Activated CD4-positive, alpha-beta memory T cell treated with anti-CD3 and anti-CD28 coated beads, Interleukin-2, amount 10 ng/mL, durations not matched to agents 7 days and 5 days (primary cell): ENCODE results near the gene ZNF138. TPM values are rescaled to one million over a fixed set of nuclear protein-coding genes. Genes with fewer than 3 reads are reported as not detected.
"Not testable (repeated sequence)": the region's sequence is repeated elsewhere in the genome, so short reads cannot be mapped to it uniquely, and the experiment has no call there.

Experiments used
- CTCF ChIA-PET: fragments of 350-600 bp; sonication (Branson Sonifier 250); formaldehyde crosslinking; loops from one replicate; lab custom pipeline; 2021; ENCODE audit warnings: antibody characterized with exemption, inconsistent platforms; lab: Charles Lee
- POLR2A ChIA-PET: fragments of 350-600 bp; sonication (Branson Sonifier 250); formaldehyde crosslinking; loops from one replicate; lab custom pipeline; 2021; ENCODE audit warnings: antibody characterized with exemption; lab: Charles Lee
- DNase-seq: peaks from one replicate; pipeline ENCODE4 v3.0.0-alpha.2; 2020
- H3K27ac Mint-ChIP-seq: one replicate; pipeline ENCODE4 v1.8.0; 2021; ENCODE audit warnings: mild to moderate bottlenecking, mixed read lengths
- H3K27me3 Mint-ChIP-seq: one replicate; pipeline ENCODE4 v1.8.0; 2021; ENCODE audit warnings: mixed read lengths
- H3K36me3 Mint-ChIP-seq: one replicate; pipeline ENCODE4 v1.8.0; 2021; ENCODE audit warnings: low read depth, mixed read lengths
- H3K4me1 Mint-ChIP-seq: one replicate; pipeline ENCODE4 v1.8.0; 2021; ENCODE audit warnings: mixed read lengths
- H3K4me3 Mint-ChIP-seq: one replicate; pipeline ENCODE4 v1.8.0; 2021; ENCODE audit warnings: mild to moderate bottlenecking, mixed read lengths
- H3K9me3 Mint-ChIP-seq: one replicate; pipeline ENCODE4 v1.8.0; 2021; ENCODE audit warnings: mixed read lengths
- total RNA-seq, 2 experiments: library from RNA; stranded (reverse); gene quantifications; one replicate each; pipeline ENCODE4 v1.2.3, GENCODE V29; 2021

ZNF138 gene
- total RNA-seq, 2 experiments from 2014 or later, result 8.3 to 9.0 TPM

- no peak overlapping the region for H3K4me3 Mint-ChIP-seq
- DNase-seq, result no peak
- H3K9me3 Mint-ChIP-seq, result peaks cover 17% of the 10 kb centered on the region
- ChIA-PET POLR2A (no interaction called here), CTCF (no interaction called here)
- no peaks in the 10 kb centered on the region for H3K36me3 Mint-ChIP-seq
- no peak overlapping the region for H3K27ac Mint-ChIP-seq
- no peaks in the 10 kb centered on the region for H3K4me1 Mint-ChIP-seq
- no peaks in the 10 kb centered on the region for H3K27me3 Mint-ChIP-seq
Measured at GRCh38 chr7:64849924-64850499, 55.8 kb downstream of the ZNF138 start.

- no peaks in the 10 kb centered on the region for H3K4me1 Mint-ChIP-seq
- POLR2A ChIA-PET, result no interaction called here
Measured at GRCh38 chr7:64853679-64854078, 59.5 kb downstream of the ZNF138 start.

GRCh38 chr7:64854969-64855368 is 60.7 kb downstream of the ZNF138 start:
- H3K4me1 Mint-ChIP-seq, result no peaks in the 10 kb centered on the region
- no peak for DNase-seq
- H3K27ac Mint-ChIP-seq, result no peak overlapping the region
- peaks cover 2% of the 10 kb centered on the region for H3K9me3 Mint-ChIP-seq
- H3K4me3 Mint-ChIP-seq, result no peak overlapping the region
- no peaks in the 10 kb centered on the region for H3K36me3 Mint-ChIP-seq
- ChIA-PET CTCF (no interaction called here), POLR2A (no interaction called here)
- H3K27me3 Mint-ChIP-seq, result no peaks in the 10 kb centered on the region

More at GRCh38 chr7:64853679-64854078, 59.5 kb downstream of the ZNF138 start:
- no peaks in the 10 kb centered on the region for H3K36me3 Mint-ChIP-seq
- DNase-seq, result no peak
- no peaks in the 10 kb centered on the region for H3K27me3 Mint-ChIP-seq
- H3K27ac Mint-ChIP-seq, result no peak overlapping the region
- H3K4me3 Mint-ChIP-seq, result no peak overlapping the region
- peaks cover 7% of the 10 kb centered on the region for H3K9me3 Mint-ChIP-seq
- CTCF ChIA-PET, result no interaction called here

GRCh38 chr7:64863021-64863420 is 68.8 kb downstream of the ZNF138 start:
- no peaks in the 10 kb centered on the region for H3K36me3 Mint-ChIP-seq
- DNase-seq, result no peak
- no peak overlapping the region for H3K27ac Mint-ChIP-seq
- no peak overlapping the region for H3K4me3 Mint-ChIP-seq
- POLR2A ChIA-PET, result no interaction called here
- H3K27me3 Mint-ChIP-seq, result no peaks in the 10 kb centered on the region
- peaks cover 10% of the 10 kb centered on the region for H3K9me3 Mint-ChIP-seq
- CTCF ChIA-PET, result no interaction called here
- no peaks in the 10 kb centered on the region for H3K4me1 Mint-ChIP-seq

- H3K4me3 Mint-ChIP-seq, CTCF ChIA-PET, H3K4me1 Mint-ChIP-seq, POLR2A ChIA-PET, H3K36me3 Mint-ChIP-seq, H3K27ac Mint-ChIP-seq, DNase-seq, H3K27me3 Mint-ChIP-seq: not testable (repeated sequence)
- H3K9me3 Mint-ChIP-seq, result peaks cover 10% of the 10 kb centered on the region
Measured at GRCh38 chr7:64863530-64863929, 69.3 kb downstream of the ZNF138 start.

GRCh38 chr7:64863969-64864368 is 69.7 kb downstream of the ZNF138 start:
- no peak overlapping the region for H3K4me3 Mint-ChIP-seq
- no peak overlapping the region for H3K27ac Mint-ChIP-seq
- ChIA-PET CTCF (no interaction called here), POLR2A (no interaction called here)
- no peaks in the 10 kb centered on the region for H3K4me1 Mint-ChIP-seq
- H3K27me3 Mint-ChIP-seq, result no peaks in the 10 kb centered on the region
- peak; percentile 3 for DNase-seq
- no peaks in the 10 kb centered on the region for H3K36me3 Mint-ChIP-seq
- peaks cover 10% of the 10 kb centered on the region for H3K9me3 Mint-ChIP-seq

- ChIA-PET CTCF (no interaction called here), POLR2A (no interaction called here)
- peaks cover 11% of the 10 kb centered on the region for H3K9me3 Mint-ChIP-seq
- H3K27ac Mint-ChIP-seq, result no peak overlapping the region
- DNase-seq, result peak; percentile 11
- no peaks in the 10 kb centered on the region for H3K27me3 Mint-ChIP-seq
- no peaks in the 10 kb centered on the region for H3K36me3 Mint-ChIP-seq
- H3K4me1 Mint-ChIP-seq, result no peaks in the 10 kb centered on the region
- no peak overlapping the region for H3K4me3 Mint-ChIP-seq
Measured at GRCh38 chr7:64867863-64868440, 73.7 kb downstream of the ZNF138 start.

- no peaks in the 10 kb centered on the region for H3K27me3 Mint-ChIP-seq
- CTCF ChIA-PET, result no interaction called here
- no peak overlapping the region for H3K27ac Mint-ChIP-seq
- H3K36me3 Mint-ChIP-seq, result no peaks in the 10 kb centered on the region
- POLR2A ChIA-PET, result no interaction called here
- H3K4me1 Mint-ChIP-seq, result no peaks in the 10 kb centered on the region
- DNase-seq, result no peak
- H3K9me3 Mint-ChIP-seq, result peaks cover 10% of the 10 kb centered on the region
- H3K4me3 Mint-ChIP-seq, result no peak overlapping the region
Measured at GRCh38 chr7:64868499-64868898, 74.3 kb downstream of the ZNF138 start.

- DNase-seq, result no peak
- no peak overlapping the region for H3K4me3 Mint-ChIP-seq
- H3K27me3 Mint-ChIP-seq, result no peaks in the 10 kb centered on the region
- no peaks in the 10 kb centered on the region for H3K36me3 Mint-ChIP-seq
- no peak overlapping the region for H3K27ac Mint-ChIP-seq
- CTCF ChIA-PET, result no interaction called here
- H3K4me1 Mint-ChIP-seq, result no peaks in the 10 kb centered on the region
- H3K9me3 Mint-ChIP-seq, result peaks cover 8% of the 10 kb centered on the region
- POLR2A ChIA-PET, result no interaction called here
Measured at GRCh38 chr7:64869121-64869725, 75.0 kb downstream of the ZNF138 start.

- no peak overlapping the region for H3K27ac Mint-ChIP-seq
- ChIA-PET CTCF (no interaction called here), POLR2A (no interaction called here)
- peaks cover 10% of the 10 kb centered on the region for H3K9me3 Mint-ChIP-seq
- no peaks in the 10 kb centered on the region for H3K36me3 Mint-ChIP-seq
- no peaks in the 10 kb centered on the region for H3K4me1 Mint-ChIP-seq
- H3K4me3 Mint-ChIP-seq, result no peak overlapping the region
- peak; percentile 3 for DNase-seq
- no peaks in the 10 kb centered on the region for H3K27me3 Mint-ChIP-seq
Measured at GRCh38 chr7:64869912-64870562, 75.8 kb downstream of the ZNF138 start.

GRCh38 chr7:64870656-64871055 is 76.4 kb downstream of the ZNF138 start:
- Mint-ChIP-seq H3K9me3 (peaks cover 14% of the 10 kb centered on the region), H3K36me3 (no peaks in the 10 kb centered on the region), H3K27me3 (no peaks in the 10 kb centered on the region), H3K4me1 (no peaks in the 10 kb centered on the region), H3K27ac (no peak overlapping the region), H3K4me3 (no peak overlapping the region)
- POLR2A ChIA-PET, result no interaction called here
- CTCF ChIA-PET, result no interaction called here
- DNase-seq, result peak; percentile 3

GRCh38 chr7:64871761-64872160 is 77.5 kb downstream of the ZNF138 start:
- ChIA-PET CTCF (no interaction called here), POLR2A (no interaction called here)
- no peaks in the 10 kb centered on the region for H3K27me3 Mint-ChIP-seq
- no peaks in the 10 kb centered on the region for H3K36me3 Mint-ChIP-seq
- no peak overlapping the region for H3K27ac Mint-ChIP-seq
- no peak for DNase-seq
- H3K4me1 Mint-ChIP-seq, result no peaks in the 10 kb centered on the region
- peaks cover 14% of the 10 kb centered on the region for H3K9me3 Mint-ChIP-seq
- H3K4me3 Mint-ChIP-seq, result no peak overlapping the region

GRCh38 chr7:64872351-64873154 is 78.3 kb downstream of the ZNF138 start:
- no peak overlapping the region for H3K4me3 Mint-ChIP-seq
- H3K27me3 Mint-ChIP-seq, result no peaks in the 10 kb centered on the region
- H3K4me1 Mint-ChIP-seq, result no peaks in the 10 kb centered on the region
- DNase-seq, result peak; percentile 9
- ChIA-PET POLR2A (no interaction called here), CTCF (no interaction called here)
- peaks cover 10% of the 10 kb centered on the region for H3K9me3 Mint-ChIP-seq
- no peaks in the 10 kb centered on the region for H3K36me3 Mint-ChIP-seq
- no peak overlapping the region for H3K27ac Mint-ChIP-seq
